ENCODE measurements around the gene KLRK1.
"Not testable (repeated sequence)": the region's sequence is repeated elsewhere in the genome, so short reads cannot be mapped to it uniquely, and the experiment has no call there.

Gene KLRK1

GRCh38 chr12:10361622-10362021, 28.2 kb downstream of the KLRK1 start:
- no peak for DNase-seq

- no peak for DNase-seq
Measured at GRCh38 chr12:10361084-10361483, 28.8 kb downstream of the KLRK1 start.

GRCh38 chr12:10358969-10359368, 30.9 kb downstream of the KLRK1 start:
- DNase-seq = no peak

GRCh38 chr12:10358131-10358530, 31.7 kb downstream of the KLRK1 start:
- DNase-seq = no peak

- peak; percentile 47 for DNase-seq
Measured at GRCh38 chr12:10354502-10354901, 35.3 kb downstream of the KLRK1 start.

- DNase-seq = no peak
Measured at GRCh38 chr12:10354071-10354470, 35.8 kb downstream of the KLRK1 start.

GRCh38 chr12:10351457-10351856, 38.4 kb downstream of the KLRK1 start:
- DNase-seq = not testable (repeated sequence)

- DNase-seq = no peak
Measured at GRCh38 chr12:10341892-10342509, 47.8 kb downstream of the KLRK1 start.

- not testable (repeated sequence) for DNase-seq
Measured at GRCh38 chr12:10340946-10341345, 48.9 kb downstream of the KLRK1 start.

GRCh38 chr12:10339053-10339840, 50.6 kb downstream of the KLRK1 start:
- no peak for DNase-seq

- DNase-seq = not testable (repeated sequence)
Measured at GRCh38 chr12:10338470-10338869, 51.4 kb downstream of the KLRK1 start.

- not testable (repeated sequence) for DNase-seq
Measured at GRCh38 chr12:10336196-10336595, 53.6 kb downstream of the KLRK1 start.

GRCh38 chr12:10331642-10332239, 58.1 kb downstream of the KLRK1 start:
- peak; percentile 72 for DNase-seq

GRCh38 chr12:10328691-10329090, 61.1 kb downstream of the KLRK1 start:
- DNase-seq = not testable (repeated sequence)

Data from kidney glomerular epithelial cell (primary cell).